Occipital lobe (tissue), 1 donor: ENCODE data around the gene ENTPD8. TPM values are rescaled to one million over a fixed set of nuclear protein-coding genes. Genes with fewer than 3 reads are reported as not detected.

Experiments used
- total RNA-seq: library from RNA; depleted of rRNA; stranded (reverse); fragments of >200 nt; gene quantifications from one replicate; pipeline ENCODE4 v1.2.3, GENCODE V29; 2014

Gene ENTPD8
- total RNA-seq, 1 donor from 2014 or later = 0.16 TPM

Other genes starting within 250 kb of the ENTPD8 start
- 4.7 TPM for gene TPRN, start 240.6 kb downstream of the ENTPD8 start, total RNA-seq
- gene TMEM203, start 235.7 kb downstream of the ENTPD8 start, total RNA-seq = 42.9 TPM
- gene NDOR1, start 235.7 kb downstream of the ENTPD8 start, total RNA-seq = 2.8 TPM
- 1.4 TPM for gene RNF208, start 219.1 kb downstream of the ENTPD8 start, total RNA-seq
- not detected for gene CYSRT1, start 216.2 kb downstream of the ENTPD8 start, total RNA-seq
- not detected for gene RNF224, start 213.9 kb downstream of the ENTPD8 start, total RNA-seq
- gene SLC34A3, start 210.5 kb downstream of the ENTPD8 start, total RNA-seq = 0.16 TPM
- gene TUBB4B, start 200.1 kb downstream of the ENTPD8 start, total RNA-seq = 68.9 TPM
- not detected for gene STPG3, start 190.1 kb downstream of the ENTPD8 start, total RNA-seq
- 44.8 TPM for gene NELFB, start 186.0 kb downstream of the ENTPD8 start, total RNA-seq
- gene TOR4A, start 163.6 kb downstream of the ENTPD8 start, total RNA-seq = 0.31 TPM
- gene NRARP, start 139.1 kb downstream of the ENTPD8 start, total RNA-seq = 3.6 TPM
- 14.2 TPM for gene EXD3, start 18.2 kb downstream of the ENTPD8 start, total RNA-seq
- gene NOXA1, start 18.0 kb downstream of the ENTPD8 start, total RNA-seq = 2.0 TPM
- gene NSMF, start 18.0 kb upstream of the ENTPD8 start, total RNA-seq = 35.7 TPM
- gene PNPLA7, start 109.0 kb upstream of the ENTPD8 start, total RNA-seq = 0.94 TPM
- 20.0 TPM for gene MRPL41, start 110.5 kb upstream of the ENTPD8 start, total RNA-seq
- gene DPH7, start 137.6 kb upstream of the ENTPD8 start, total RNA-seq = 26.5 TPM
- 17.9 TPM for gene ZMYND19, start 149.2 kb upstream of the ENTPD8 start, total RNA-seq
- 9.5 TPM for gene ARRDC1, start 164.3 kb upstream of the ENTPD8 start, total RNA-seq
- gene EHMT1, start 177.6 kb upstream of the ENTPD8 start, total RNA-seq = 68.3 TPM